ENCODE data around the gene GALNT7. TPM values are rescaled to one million over a fixed set of nuclear protein-coding genes. Genes with fewer than 3 reads are reported as not detected.

GALNT7 gene
- total and polyA plus RNA-seq, 11 donors, result 2.3 to 12.8 (median 6.0) TPM

GRCh38 chr4:173169428-173170181, 994 bp downstream of the GALNT7 start:
- peaks cover 0 to 45% (median 12%) of the 10 kb centered on the region in 12 donors for H3K4me1 ChIP-seq
- H3K9me3 ChIP-seq, result no peaks in the 10 kb centered on the region
- peak; percentile 71 to 88 (median 72) for DNase-seq
- peak overlapping the region; percentile 41 to 97 (median 88) for H3K4me3 ChIP-seq
- peak overlapping the region; percentile 67 to 96 (median 90) for H3K27ac ChIP-seq
- intact Hi-C loops (cut with DNase I), result loop anchor here in 8 of 10 donors (5.0 to 10.0 kb wide), 6 partner anchors 65 to 145 kb away; no protein-coding TSS in a partner anchor
- peaks cover 0 to 6% (median 0%) of the 10 kb centered on the region in 9 donors for H3K36me3 ChIP-seq
- ATAC-seq, result peak; percentile 42 to 84 (median 72)
- no peaks in the 10 kb centered on the region for H3K27me3 ChIP-seq
- TF ChIP-seq CTCF (IDR thresholded peaks at IDR 0.05) (peak in 2 of 12 donors; percentile 6 to 7), POLR2A (IDR thresholded peaks at IDR 0.05) (peak in 1 of 2 donors; percentile 46)
- WGBS, 4 donors, result 0 to 1% (median 0%) methylated on average over 17 to 92 of the region's 92 CpGs

GRCh38 chr4:173170182-173170778, 1.7 kb downstream of the GALNT7 start:
- no peak for TF ChIP-seq CTCF (IDR thresholded peaks at IDR 0.05)
- no peak for TF ChIP-seq POLR2A (IDR thresholded peaks at IDR 0.05)
- ATAC-seq, result no peak
- no peaks in the 10 kb centered on the region for H3K27me3 ChIP-seq
- no peaks in the 10 kb centered on the region for H3K9me3 ChIP-seq
- 10 to 13% (median 11%) methylated on average over 13 of the region's 13 CpGs for WGBS, 4 donors
- no peak for DNase-seq
- peaks cover 0 to 50% (median 12%) of the 10 kb centered on the region in 12 donors for H3K4me1 ChIP-seq
- peak overlapping the region; percentile 67 to 96 (median 90) for H3K27ac ChIP-seq
- H3K4me3 ChIP-seq, result peak overlapping the region; percentile 41 to 97 (median 88)
- no peaks in the 10 kb centered on the region for H3K36me3 ChIP-seq
- intact Hi-C loops (cut with DNase I), result loop anchor here in 6 of 10 donors (5.0 to 10.0 kb wide), 5 partner anchors 65 to 145 kb away; no protein-coding TSS in a partner anchor

- 41 to 58% (median 46%) methylated on average over 2 of the region's 2 CpGs for WGBS, 4 donors
- Histone ChIP-seq H3K36me3 (no peaks in the 10 kb centered on the region), H3K27me3 (no peaks in the 10 kb centered on the region), H3K4me1 (peaks cover 0 to 50% (median 12%) of the 10 kb centered on the region in 12 donors), H3K27ac (no peak overlapping the region), H3K4me3 (peak overlapping the region in 2 of 12 donors; percentile 93 to 97), H3K9me3 (no peaks in the 10 kb centered on the region)
- DNase-seq, result no peak
- ATAC-seq, result no peak
- intact Hi-C loops (cut with DNase I), result loop anchor here in 6 of 10 donors (5.0 to 10.0 kb wide), 5 partner anchors 64 to 146 kb away; no protein-coding TSS in a partner anchor
- no peak for TF ChIP-seq POLR2A (IDR thresholded peaks at IDR 0.05)
- peak in 3 of 12 donors; percentile 16 to 28 (median 18) for TF ChIP-seq CTCF (IDR thresholded peaks at IDR 0.05)
These were observed 2.5 kb downstream of the GALNT7 start for GRCh38 chr4:173171098-173171497.

- H3K27me3 ChIP-seq, result no peaks in the 10 kb centered on the region
- no peak overlapping the region for H3K27ac ChIP-seq
- intact Hi-C loops (cut with DNase I), result loop anchor here in 6 of 10 donors (5.0 to 10.0 kb wide), 5 partner anchors 63 to 147 kb away; no protein-coding TSS in a partner anchor
- DNase-seq (no peak), ATAC-seq (no peak)
- TF ChIP-seq CTCF (IDR thresholded peaks at IDR 0.05) (no peak), POLR2A (IDR thresholded peaks at IDR 0.05) (no peak)
- 77 to 85% (median 81%) methylated on average over 8 of the region's 8 CpGs for WGBS, 4 donors
- no peak overlapping the region for H3K4me3 ChIP-seq
- H3K36me3 ChIP-seq, result no peaks in the 10 kb centered on the region
- peaks cover 0 to 50% (median 12%) of the 10 kb centered on the region in 12 donors for H3K4me1 ChIP-seq
- H3K9me3 ChIP-seq, result no peaks in the 10 kb centered on the region
These were observed 3.4 kb downstream of the GALNT7 start for GRCh38 chr4:173171987-173172386.

Measured in heart left ventricle (tissue), 16 donors.